Kidney epithelial cell (primary cell): Measurements from ENCODE around the gene FRK. TPM values are rescaled to one million over a fixed set of nuclear protein-coding genes. Genes with fewer than 3 reads are reported as not detected.

Experiments used
- DNase-seq: peaks from one replicate; pipeline ENCODE4 v3.0.0-alpha.2; 2010; ENCODE audit warnings: low read depth
- H3K27me3 ChIP-seq: 2 replicates; pipeline ENCODE4 v1.6.0; 2011; ENCODE audit warnings: low read length; ENCODE audit not compliant: control insufficient read depth, insufficient read depth
- H3K36me3 ChIP-seq: 2 replicates; pipeline ENCODE4 v1.5.1; 2011; ENCODE audit warnings: low read length; ENCODE audit not compliant: control insufficient read depth, insufficient read depth
- H3K4me3 ChIP-seq: 2 replicates; pipeline ENCODE4 v1.5.1; 2011; ENCODE audit warnings: low read depth, mild to moderate bottlenecking, control low read depth, low read length
- total RNA-seq: library from RNA; depleted of rRNA; stranded (reverse); fragments of >200 nt; gene quantifications from 2 replicates; pipeline ENCODE4 v1.2.3, GENCODE V29; 2015
- TF ChIP-seq, protein P1 (sequence below): IDR thresholded peaks from 2 replicates; pipeline ENCODE4 v1.5.1; 2011; ENCODE audit warnings: mild to moderate bottlenecking, moderate library complexity, low read length, control low read depth, inconsistent platforms; ENCODE audit not compliant: insufficient read depth, poor library complexity, severe bottlenecking

Gene FRK, protein sequence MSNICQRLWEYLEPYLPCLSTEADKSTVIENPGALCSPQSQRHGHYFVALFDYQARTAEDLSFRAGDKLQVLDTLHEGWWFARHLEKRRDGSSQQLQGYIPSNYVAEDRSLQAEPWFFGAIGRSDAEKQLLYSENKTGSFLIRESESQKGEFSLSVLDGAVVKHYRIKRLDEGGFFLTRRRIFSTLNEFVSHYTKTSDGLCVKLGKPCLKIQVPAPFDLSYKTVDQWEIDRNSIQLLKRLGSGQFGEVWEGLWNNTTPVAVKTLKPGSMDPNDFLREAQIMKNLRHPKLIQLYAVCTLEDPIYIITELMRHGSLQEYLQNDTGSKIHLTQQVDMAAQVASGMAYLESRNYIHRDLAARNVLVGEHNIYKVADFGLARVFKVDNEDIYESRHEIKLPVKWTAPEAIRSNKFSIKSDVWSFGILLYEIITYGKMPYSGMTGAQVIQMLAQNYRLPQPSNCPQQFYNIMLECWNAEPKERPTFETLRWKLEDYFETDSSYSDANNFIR
- 2.9 and 3.1 TPM in 2 replicates for total RNA-seq

DNA sequence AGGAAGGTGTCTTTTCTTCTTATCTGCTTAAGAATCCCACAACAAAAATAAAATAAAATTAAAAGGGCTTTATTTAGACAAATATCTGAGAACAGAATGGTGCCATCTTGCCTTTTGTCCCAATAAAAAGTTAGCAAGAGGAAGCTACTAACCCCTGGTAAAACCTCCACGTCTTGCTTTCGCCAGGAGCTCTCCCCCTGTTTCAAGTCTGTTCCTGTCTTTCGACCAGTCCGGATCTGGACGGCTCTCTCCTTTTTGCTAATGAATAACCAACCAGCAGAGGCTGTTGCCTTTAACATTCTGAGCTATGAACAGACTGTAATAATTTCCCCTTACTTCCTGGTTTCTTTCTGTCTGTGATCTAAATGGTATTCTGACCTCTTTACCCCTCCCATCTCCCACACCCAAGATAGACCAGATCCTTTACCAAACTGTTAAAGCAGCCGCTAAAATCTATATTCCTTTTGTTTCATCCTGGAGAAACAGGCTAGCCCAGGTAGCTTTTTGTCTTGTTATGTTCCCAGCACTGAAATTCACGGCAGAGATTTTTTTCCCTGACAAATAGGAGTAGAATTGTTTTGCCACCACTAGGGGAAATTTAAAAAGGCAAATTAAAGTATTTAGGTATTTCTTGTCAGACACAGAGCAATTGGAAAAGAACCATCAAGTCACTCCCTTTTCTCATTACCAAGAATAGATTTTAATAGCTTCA is at the start of gene FRK:
Gene FRK (minus strand): TSS at position 320 of the 712 bp plus-strand sequence. CDS start 580 bp downstream, outside the sequence.
- peak; percentile 61 for DNase-seq
- Histone ChIP-seq H3K4me3 (peak within 1 kb of the TSS; percentile 39), H3K27me3 (no peaks in the 10 kb centered on the region), H3K36me3 (no peaks in the 10 kb centered on the region)
- TF ChIP-seq, protein P1, sequence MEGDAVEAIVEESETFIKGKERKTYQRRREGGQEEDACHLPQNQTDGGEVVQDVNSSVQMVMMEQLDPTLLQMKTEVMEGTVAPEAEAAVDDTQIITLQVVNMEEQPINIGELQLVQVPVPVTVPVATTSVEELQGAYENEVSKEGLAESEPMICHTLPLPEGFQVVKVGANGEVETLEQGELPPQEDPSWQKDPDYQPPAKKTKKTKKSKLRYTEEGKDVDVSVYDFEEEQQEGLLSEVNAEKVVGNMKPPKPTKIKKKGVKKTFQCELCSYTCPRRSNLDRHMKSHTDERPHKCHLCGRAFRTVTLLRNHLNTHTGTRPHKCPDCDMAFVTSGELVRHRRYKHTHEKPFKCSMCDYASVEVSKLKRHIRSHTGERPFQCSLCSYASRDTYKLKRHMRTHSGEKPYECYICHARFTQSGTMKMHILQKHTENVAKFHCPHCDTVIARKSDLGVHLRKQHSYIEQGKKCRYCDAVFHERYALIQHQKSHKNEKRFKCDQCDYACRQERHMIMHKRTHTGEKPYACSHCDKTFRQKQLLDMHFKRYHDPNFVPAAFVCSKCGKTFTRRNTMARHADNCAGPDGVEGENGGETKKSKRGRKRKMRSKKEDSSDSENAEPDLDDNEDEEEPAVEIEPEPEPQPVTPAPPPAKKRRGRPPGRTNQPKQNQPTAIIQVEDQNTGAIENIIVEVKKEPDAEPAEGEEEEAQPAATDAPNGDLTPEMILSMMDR: no peak

DNA sequence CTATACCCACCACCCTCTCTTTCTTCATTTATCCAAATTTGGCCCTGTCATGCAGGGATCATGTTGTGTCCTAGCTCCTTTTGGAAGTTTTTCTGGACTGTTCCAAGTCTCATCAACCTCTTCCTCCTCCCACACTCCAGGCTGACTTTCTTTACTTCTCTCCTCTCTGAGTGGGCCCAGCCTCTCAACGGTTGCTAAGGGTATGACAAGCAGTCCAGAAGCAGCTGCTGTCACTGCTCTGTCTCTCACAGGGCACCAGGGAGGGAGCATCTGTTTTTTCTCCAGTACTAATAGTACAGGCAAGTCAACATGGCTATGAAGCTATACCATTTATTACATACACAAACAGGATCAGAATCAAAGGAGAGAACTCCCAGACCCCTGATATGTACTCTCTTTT is 48.1 kb upstream of the FRK start:
- DNase-seq: no peak
- no peaks in the 10 kb centered on the region for H3K27me3 ChIP-seq
- H3K36me3 ChIP-seq: peaks cover 2% of the 10 kb centered on the region
- TF ChIP-seq, protein P1: no peak
- no peak overlapping the region for H3K4me3 ChIP-seq

DNA sequence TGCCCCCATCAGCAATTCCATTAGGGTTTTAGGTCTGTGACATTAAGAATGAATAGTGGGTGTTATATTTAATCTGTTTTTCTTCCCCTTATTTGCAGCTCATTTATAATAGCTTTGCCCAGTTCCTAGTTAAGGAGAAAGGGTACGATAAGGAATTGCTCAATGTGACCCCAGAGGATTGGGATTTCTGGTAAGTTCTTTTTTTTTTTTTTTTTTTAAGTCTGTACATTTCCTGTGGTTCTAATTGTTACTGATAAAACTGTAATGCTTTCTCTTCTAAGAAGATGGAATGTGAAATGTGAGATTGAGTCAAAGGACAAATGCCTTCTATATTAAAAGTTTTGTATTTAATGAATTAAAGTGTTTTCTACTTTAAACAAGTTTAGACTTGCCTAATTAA is 45.5 kb upstream of the FRK start:
- Histone ChIP-seq H3K4me3 (no peak overlapping the region), H3K27me3 (no peaks in the 10 kb centered on the region), H3K36me3 (peaks cover 2% of the 10 kb centered on the region)
- DNase-seq: no peak
- TF ChIP-seq, protein P1: no peak

DNA sequence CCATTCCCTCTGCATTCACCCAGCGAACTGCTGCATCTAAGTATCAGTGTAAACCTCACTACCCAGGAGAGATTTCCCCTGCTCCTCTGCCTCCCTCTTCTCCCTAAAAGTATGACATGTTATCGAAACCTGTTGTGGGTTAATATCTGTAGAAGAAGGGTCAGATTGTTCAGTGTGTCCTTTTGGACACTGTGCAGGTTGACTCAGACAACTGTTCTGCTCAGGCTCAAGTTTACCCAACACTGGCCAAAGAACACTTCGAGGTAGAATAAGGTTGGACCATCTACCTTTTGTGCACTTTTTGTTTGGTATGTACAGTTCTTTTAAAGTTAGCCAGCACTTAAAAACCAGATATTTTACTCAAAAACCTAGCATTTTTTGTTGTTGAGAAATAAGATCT is 44.6 kb upstream of the FRK start:
- Histone ChIP-seq H3K27me3 (no peaks in the 10 kb centered on the region), H3K36me3 (peaks cover under 1% of the 10 kb centered on the region), H3K4me3 (no peak overlapping the region)
- DNase-seq: no peak
- TF ChIP-seq, protein P1: no peak

DNA sequence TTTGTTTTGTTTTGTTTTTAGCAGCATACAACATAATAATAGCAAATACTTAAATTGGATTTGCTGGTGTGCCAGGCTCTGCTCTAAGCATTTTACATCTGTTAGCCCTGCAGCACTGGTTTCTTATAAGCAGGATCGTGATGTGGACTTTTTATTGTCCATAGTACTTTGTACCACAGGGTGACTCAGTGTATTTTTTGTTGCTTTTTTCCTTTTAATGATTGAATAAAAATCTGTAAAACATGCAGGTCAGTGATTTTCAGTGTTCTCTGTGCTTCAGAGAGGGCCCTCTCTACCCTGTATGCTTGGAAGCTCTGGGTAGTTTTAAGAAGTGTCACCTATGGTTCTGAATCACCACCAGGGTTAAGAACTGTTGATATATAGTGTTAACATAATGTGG is 43.9 kb upstream of the FRK start:
- TF ChIP-seq, protein P1: no peak
- H3K4me3 ChIP-seq: no peak overlapping the region
- DNase-seq: no peak

More for the DNA sequence above, 43.9 kb upstream of the FRK start:
- H3K36me3 ChIP-seq: no peaks in the 10 kb centered on the region
- no peaks in the 10 kb centered on the region for H3K27me3 ChIP-seq
